B cell (primary cell): ENCODE results near the gene P4HA2.

Experiments used
- EZH2 ChIP-seq: IDR thresholded peaks from 2 replicates; pipeline ENCODE4 v1.6.1; 2012; ENCODE audit warnings: borderline replicate concordance, low read depth, mild to moderate bottlenecking, moderate library complexity, low read length; ENCODE audit not compliant: insufficient read depth, poor library complexity, severe bottlenecking
- TF ChIP-seq, protein P1 (sequence below): fragments of 200-600 bp; IDR thresholded peaks from one replicate; pipeline ENCODE4 v1.8.0; 2022; ENCODE audit warnings: antibody characterized with exemption, mild to moderate bottlenecking

DNA sequence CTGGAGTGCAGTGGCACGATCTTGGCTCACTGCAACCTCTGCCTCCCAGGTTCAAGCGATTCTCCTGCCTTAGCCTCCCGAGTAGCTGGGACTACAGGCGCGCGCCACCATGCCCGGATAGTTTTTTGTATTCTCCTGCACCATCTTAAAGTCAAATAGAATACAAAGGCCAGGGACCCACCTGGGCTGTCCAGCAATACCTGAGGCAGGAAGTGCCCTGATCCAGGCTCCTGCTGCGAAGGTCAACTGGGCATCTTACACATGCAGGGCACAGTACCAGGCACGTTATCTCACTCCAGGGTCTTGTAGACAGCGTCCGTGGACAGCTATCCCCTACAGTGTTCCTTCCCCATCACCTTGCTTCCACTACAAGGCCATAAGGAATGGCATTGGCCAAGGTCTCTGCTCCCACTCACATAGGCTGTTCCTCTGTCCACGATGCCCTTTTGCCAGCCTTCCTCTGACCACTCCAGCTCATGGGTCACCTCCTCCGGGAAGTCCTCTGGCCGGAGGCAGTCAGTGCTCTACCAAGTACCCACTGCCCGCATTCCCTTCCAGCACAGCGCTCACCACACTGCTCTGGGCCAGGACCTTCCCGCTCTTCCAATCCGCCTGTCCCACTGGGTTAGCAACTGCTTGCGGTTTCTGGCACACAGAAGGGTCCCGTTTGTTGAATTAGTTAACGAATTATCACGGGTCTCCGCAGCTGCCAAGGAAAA is 978 bp downstream of the P4HA2 start:
- TF ChIP-seq, protein P1, sequence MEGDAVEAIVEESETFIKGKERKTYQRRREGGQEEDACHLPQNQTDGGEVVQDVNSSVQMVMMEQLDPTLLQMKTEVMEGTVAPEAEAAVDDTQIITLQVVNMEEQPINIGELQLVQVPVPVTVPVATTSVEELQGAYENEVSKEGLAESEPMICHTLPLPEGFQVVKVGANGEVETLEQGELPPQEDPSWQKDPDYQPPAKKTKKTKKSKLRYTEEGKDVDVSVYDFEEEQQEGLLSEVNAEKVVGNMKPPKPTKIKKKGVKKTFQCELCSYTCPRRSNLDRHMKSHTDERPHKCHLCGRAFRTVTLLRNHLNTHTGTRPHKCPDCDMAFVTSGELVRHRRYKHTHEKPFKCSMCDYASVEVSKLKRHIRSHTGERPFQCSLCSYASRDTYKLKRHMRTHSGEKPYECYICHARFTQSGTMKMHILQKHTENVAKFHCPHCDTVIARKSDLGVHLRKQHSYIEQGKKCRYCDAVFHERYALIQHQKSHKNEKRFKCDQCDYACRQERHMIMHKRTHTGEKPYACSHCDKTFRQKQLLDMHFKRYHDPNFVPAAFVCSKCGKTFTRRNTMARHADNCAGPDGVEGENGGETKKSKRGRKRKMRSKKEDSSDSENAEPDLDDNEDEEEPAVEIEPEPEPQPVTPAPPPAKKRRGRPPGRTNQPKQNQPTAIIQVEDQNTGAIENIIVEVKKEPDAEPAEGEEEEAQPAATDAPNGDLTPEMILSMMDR, result no peak
- no peak for TF ChIP-seq EZH2
